NCI-H345 (cell line): Measurements from ENCODE around the gene GLI3.

ENCODE experiments used
- DNase-seq: peaks from one replicate; lab custom pipeline; 2025; lab: John Stamatoyannopoulos, UW

The GLI3 gene

GRCh38 chr7:41972270-41972669 is 264.7 kb downstream of the GLI3 start:
- DNase-seq: no peak

GRCh38 chr7:41971640-41972187 is 265.3 kb downstream of the GLI3 start:
- no peak for DNase-seq

DNA sequence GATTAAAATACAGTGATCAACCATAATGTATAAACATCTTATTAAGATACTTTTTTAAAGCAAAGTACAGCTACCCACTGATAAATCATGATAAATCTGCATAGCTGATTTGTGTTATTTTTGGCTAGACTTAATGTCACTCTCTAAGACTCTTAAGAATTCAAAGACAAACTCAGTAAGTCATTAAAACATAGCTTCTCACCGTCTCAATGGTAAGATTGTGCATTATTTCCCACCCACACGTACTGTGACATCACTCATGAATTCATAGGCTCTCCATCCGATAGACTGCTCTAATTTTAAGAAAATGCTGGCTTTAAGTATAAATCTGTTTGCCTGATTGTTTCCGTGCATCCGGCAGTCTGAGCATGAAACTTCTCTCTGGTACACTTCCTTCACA is 266.1 kb downstream of the GLI3 start:
- no peak for DNase-seq

GRCh38 chr7:41969561-41970105 is 267.4 kb downstream of the GLI3 start:
- DNase-seq: no peak

- no peak for DNase-seq
Measured at GRCh38 chr7:41967156-41967555, 269.9 kb downstream of the GLI3 start.

GRCh38 chr7:41965951-41966505 is 271.0 kb downstream of the GLI3 start:
- no peak for DNase-seq

GRCh38 chr7:41964849-41965745 is 271.9 kb downstream of the GLI3 start:
- no peak for DNase-seq

- no peak for DNase-seq
Measured at GRCh38 chr7:41964183-41964753, 272.7 kb downstream of the GLI3 start.

- DNase-seq: no peak
Measured at GRCh38 chr7:41956705-41957104, 280.3 kb downstream of the GLI3 start.

- no peak for DNase-seq
Measured at GRCh38 chr7:41955893-41956675, 280.9 kb downstream of the GLI3 start.

GRCh38 chr7:41955451-41955850 is 281.6 kb downstream of the GLI3 start:
- no peak for DNase-seq

GRCh38 chr7:41954976-41955375 is 282.0 kb downstream of the GLI3 start:
- DNase-seq: no peak

- no peak for DNase-seq
Measured at GRCh38 chr7:41948503-41948902, 288.5 kb downstream of the GLI3 start.

- peak; percentile 38 for DNase-seq
Measured at GRCh38 chr7:41943094-41943577, 293.9 kb downstream of the GLI3 start.

- DNase-seq: no peak
Measured at GRCh38 chr7:41942468-41943093, 294.4 kb downstream of the GLI3 start.

DNA sequence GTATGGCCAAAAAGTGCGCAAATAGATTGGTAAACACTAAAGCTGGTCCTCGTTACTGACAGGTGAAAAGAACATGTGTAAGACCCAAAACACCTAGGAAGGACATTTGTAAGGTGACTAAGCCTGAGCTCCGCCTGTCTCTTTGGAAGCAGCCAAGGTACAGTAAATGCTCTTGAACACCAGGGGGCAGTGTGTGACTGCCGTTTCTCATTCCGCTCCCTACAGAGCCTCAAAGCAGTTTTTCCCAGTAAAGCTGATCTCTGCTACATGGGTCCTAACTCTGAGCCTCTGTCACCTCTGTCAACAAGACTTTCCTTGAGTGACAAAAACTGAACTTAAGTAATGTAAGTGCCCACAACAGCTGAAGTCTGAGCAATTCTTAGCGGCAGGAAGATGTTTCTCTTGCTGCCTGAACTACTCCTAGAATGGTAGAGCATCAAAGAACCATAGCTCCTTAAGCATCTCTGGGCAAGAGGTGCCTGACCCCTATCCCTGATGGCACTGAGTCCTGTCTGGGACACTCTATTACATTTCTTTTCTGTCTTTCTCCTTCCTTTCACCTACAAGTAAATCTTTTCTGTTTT is 296.2 kb downstream of the GLI3 start:
- DNase-seq: peak; percentile 11

DNA sequence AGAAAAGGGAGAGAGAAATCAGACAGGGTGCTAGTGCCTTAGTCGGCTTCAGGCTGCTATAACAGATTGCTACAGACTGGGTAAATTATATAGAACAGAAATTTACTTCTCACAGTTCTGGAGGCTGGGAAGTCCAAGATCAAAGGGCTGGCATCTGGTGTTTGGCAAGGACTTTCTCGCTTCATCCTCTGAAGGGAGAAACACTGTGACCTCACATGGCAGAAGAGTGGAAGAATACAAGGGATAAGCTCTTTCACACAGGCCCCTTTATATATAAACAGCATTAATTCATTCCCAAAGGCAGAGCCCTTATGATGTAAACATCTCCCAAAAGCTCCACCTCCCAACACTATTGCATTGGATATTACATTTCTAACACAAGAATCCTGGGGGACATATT is 298.6 kb downstream of the GLI3 start:
- DNase-seq: no peak

- DNase-seq: no peak
Measured at GRCh38 chr7:41933427-41933826, 303.6 kb downstream of the GLI3 start.

DNA sequence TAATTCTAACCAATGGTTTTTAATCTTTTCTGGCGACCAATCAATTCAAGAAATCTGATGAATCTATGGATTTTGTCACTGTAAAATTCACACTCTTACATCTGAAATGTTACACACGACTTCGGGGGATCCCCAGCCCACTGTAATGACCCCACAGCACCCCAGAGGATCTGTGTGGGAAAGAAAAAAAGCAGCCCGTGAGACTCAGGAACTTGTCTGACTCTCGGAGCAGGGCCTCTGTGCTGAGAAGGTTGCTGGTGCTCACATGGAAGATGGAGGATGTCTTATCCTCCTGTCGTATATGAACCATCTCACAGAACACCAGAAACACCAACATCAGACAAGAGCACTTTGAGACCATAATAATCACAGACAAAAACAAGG is 305.8 kb downstream of the GLI3 start:
- no peak for DNase-seq

DNA sequence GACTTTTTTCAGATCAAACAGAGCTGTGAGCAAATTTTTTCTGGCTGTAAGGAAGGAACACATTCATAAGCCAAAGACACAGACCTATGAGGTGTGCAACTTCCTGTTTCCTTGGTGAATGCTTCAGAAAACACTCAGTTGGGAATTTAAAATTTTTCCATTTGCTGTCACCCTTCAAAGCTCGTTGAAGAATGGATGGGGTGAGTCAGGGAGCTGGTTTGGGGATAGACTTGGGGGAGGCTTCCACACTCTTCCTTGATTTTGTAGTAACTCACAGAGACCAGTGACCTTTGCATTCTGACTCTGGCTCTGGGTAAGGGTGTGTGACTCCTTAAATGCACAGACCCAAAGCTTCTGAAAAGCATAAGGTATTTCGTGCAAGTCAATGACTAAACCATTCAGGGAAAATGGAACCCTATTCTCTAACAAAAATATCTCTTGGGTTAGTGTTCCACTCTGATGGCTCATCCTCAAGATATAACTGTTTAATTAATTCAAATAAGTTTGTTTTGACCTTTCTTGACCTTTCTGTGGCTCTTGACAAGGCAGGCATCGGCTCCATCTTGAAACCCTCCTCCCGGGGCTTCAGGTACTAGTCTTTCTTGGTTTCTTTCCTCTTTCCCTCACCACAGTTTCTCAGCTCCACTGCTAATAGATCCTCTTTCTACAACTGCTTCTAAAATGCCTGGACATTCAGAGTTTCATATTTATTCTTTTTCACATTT is 306.3 kb downstream of the GLI3 start:
- DNase-seq: no peak
